Suprapubic skin (tissue), 4 donors: ENCODE data around the gene MYO6. TPM values are rescaled to one million over a fixed set of nuclear protein-coding genes. Genes with fewer than 3 reads are reported as not detected.

Source experiments
- DNase-seq, 2 donors: peaks; one replicate each; pipeline ENCODE4 v3.0.0-alpha.2; 2019; ENCODE audit warnings: low spot score in 2 of 2
- H3K27ac ChIP-seq: fragments of 200-600 bp; sonication (generic); one replicate; pipeline ENCODE4 v1.5.1; 2019
- H3K27me3 ChIP-seq: fragments of 200-600 bp; sonication (generic); one replicate; pipeline ENCODE4 v1.5.1; 2019
- H3K36me3 ChIP-seq: fragments of 200-600 bp; sonication (generic); one replicate; pipeline ENCODE4 v1.5.1; 2019
- H3K4me1 ChIP-seq: fragments of 200-600 bp; sonication (generic); one replicate; pipeline ENCODE4 v1.5.1; 2019
- H3K4me3 ChIP-seq: fragments of 200-600 bp; sonication (generic); one replicate; pipeline ENCODE4 v1.5.1; 2019; ENCODE audit warnings: mild to moderate bottlenecking
- H3K9me3 ChIP-seq: fragments of 200-600 bp; sonication (generic); one replicate; pipeline ENCODE4 v1.5.1; 2019
- EP300 ChIP-seq: sonication (generic); formaldehyde crosslinking; IDR thresholded peaks from one replicate; pipeline ENCODE4 v1.6.1; 2017; ENCODE audit warnings: antibody characterized with exemption
- POLR2A ChIP-seq, 2 donors: fragments of 450-650 bp; IDR thresholded peaks; one replicate each; pipeline ENCODE4 v1.6.1; 2017; ENCODE audit warnings: antibody characterized with exemption in 2 of 2, mild to moderate bottlenecking in 2 of 2, moderate library complexity in 2 of 2
- POLR2AphosphoS5 ChIP-seq, 3 donors: sonication (generic); formaldehyde crosslinking; IDR thresholded peaks; one replicate each; pipeline ENCODE4 v1.6.1; 2017; ENCODE audit warnings: antibody characterized with exemption in 3 of 3
- WGBS: methylation state at CpG from one replicate; pipeline ENCODE4 v1.1.5; 2018; 5-methylcytosine and 5-hydroxymethylcytosine counted together
- total RNA-seq, 4 donors: library from RNA; depleted of rRNA; stranded (reverse); fragments of >200 nt; gene quantifications; one replicate each; pipeline ENCODE4 v1.1.0, GENCODE V29; 2016
- TF ChIP-seq, protein P1 (sequence below), 2 donors: fragments of 200-600 bp in 1 of 2; fragments of 450-650 bp in 1 of 2; sonication (generic) in 1 of 2; IDR thresholded peaks; one replicate each; pipeline ENCODE4 v1.5.1; 2016 to 2019; ENCODE audit warnings: antibody characterized with exemption in 2 of 2, mild to moderate bottlenecking in 1 of 2, moderate library complexity in 1 of 2

The MYO6 gene
- total RNA-seq, 4 donors from 2014 or later: 27.8 to 42.6 (median 30.6) TPM

DNA sequence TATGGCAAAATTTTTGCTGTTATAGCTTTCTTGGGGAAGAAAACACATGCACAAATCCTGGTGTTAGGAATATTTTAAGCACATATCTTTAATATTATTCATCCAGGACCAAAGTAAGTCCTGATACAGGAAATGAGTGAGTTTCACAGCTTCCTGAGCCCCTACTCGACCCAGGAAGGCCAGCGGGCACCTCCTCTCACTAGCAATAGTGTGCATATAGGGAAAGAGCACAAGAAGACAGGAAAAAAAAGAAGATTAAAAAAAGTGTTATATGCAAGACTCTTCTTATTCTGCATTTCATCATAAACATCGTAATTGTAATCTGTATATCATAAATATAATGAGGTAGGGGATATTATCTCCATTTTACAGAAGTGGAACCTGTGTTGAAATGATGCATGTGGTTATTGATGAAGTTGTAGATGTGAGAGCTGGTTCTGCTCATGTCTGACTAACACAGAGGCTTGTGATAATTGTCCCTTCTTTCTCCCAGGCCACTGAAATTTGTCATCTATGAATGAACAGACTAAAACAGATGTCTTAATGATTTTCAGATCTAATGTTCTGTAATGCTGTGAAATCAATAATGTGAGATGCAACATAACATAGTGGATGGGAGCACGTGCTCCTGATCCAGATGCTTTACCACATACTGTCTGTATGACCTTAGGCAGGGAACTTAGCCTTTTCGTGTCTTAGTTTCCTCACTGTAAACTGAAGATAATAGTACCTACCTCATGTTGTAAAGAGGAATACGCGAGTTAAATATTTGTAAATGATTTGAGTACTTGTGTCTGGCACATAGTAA lies 101.2 kb downstream of the MYO6 start:
- no peak overlapping the region for H3K27ac ChIP-seq

DNA sequence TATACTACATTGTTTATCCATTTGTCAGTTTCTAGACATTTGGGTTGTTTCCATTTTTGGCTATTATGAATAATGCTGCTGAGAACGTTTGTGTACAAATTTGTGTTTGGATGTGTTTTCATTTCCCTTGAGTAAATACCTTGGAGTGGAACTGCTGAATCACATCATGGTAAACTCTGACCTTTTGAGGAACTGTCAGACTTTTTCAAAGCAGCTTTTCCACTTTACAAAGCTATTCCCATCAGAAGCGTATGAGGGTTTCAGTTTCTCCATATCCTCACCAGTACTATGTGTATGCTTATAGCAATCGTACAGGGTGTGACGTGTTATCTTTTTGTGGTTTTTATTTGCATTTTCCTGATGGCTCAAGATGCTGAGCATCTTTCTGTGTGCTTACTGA lies 103.7 kb downstream of the MYO6 start:
- no peak overlapping the region for H3K27ac ChIP-seq
- H3K27me3 ChIP-seq: no peaks in the 10 kb centered on the region
- no peaks in the 10 kb centered on the region for H3K9me3 ChIP-seq
- TF ChIP-seq, protein P1, sequence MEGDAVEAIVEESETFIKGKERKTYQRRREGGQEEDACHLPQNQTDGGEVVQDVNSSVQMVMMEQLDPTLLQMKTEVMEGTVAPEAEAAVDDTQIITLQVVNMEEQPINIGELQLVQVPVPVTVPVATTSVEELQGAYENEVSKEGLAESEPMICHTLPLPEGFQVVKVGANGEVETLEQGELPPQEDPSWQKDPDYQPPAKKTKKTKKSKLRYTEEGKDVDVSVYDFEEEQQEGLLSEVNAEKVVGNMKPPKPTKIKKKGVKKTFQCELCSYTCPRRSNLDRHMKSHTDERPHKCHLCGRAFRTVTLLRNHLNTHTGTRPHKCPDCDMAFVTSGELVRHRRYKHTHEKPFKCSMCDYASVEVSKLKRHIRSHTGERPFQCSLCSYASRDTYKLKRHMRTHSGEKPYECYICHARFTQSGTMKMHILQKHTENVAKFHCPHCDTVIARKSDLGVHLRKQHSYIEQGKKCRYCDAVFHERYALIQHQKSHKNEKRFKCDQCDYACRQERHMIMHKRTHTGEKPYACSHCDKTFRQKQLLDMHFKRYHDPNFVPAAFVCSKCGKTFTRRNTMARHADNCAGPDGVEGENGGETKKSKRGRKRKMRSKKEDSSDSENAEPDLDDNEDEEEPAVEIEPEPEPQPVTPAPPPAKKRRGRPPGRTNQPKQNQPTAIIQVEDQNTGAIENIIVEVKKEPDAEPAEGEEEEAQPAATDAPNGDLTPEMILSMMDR (IDR thresholded peaks at IDR 0.05): no peak
- TF ChIP-seq EP300 (no peak), POLR2A (IDR thresholded peaks at IDR 0.05) (no peak), POLR2AphosphoS5 (IDR thresholded peaks at IDR 0.05) (no peak)
- no peaks in the 10 kb centered on the region for H3K36me3 ChIP-seq
- no peak overlapping the region for H3K4me3 ChIP-seq
- DNase-seq: no peak
- peaks cover 6% of the 10 kb centered on the region for H3K4me1 ChIP-seq
- 69% methylated on average over 4 of the region's 4 CpGs for WGBS

More for the DNA sequence above, 101.2 kb downstream of the MYO6 start:
- TF ChIP-seq, protein P1 (IDR thresholded peaks at IDR 0.05): no peak
- no peak for TF ChIP-seq EP300
- no peak for TF ChIP-seq POLR2A (IDR thresholded peaks at IDR 0.05)
- TF ChIP-seq POLR2AphosphoS5 (IDR thresholded peaks at IDR 0.05): no peak
- Histone ChIP-seq H3K4me3 (no peak overlapping the region), H3K4me1 (peaks cover 6% of the 10 kb centered on the region), H3K27me3 (no peaks in the 10 kb centered on the region), H3K36me3 (no peaks in the 10 kb centered on the region), H3K9me3 (no peaks in the 10 kb centered on the region)
- 81% methylated on average over 7 of the region's 7 CpGs for WGBS
- no peak for DNase-seq

DNA sequence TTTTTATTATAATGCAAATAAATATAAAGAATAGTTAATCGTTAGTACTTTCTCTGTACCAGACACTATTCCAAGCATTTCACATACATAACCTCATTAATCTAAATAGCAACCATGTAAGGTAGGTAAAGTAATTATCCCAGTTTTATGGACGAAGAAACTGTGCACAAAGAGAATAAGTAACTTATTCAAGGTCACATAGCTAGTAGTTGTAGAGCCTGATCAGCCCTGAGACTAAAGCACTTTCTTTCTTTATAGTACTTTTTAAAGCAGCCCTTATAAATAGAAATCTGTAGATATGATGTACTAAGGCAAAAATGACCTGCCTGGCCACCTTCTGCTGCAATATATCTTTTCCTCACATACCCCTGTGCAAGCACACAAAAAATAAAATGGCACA lies 104.8 kb downstream of the MYO6 start:
- Histone ChIP-seq H3K36me3 (peaks cover 4% of the 10 kb centered on the region), H3K27ac (no peak overlapping the region), H3K4me3 (no peak overlapping the region), H3K27me3 (no peaks in the 10 kb centered on the region), H3K4me1 (peaks cover 6% of the 10 kb centered on the region), H3K9me3 (no peaks in the 10 kb centered on the region)
- TF ChIP-seq POLR2AphosphoS5 (IDR thresholded peaks at IDR 0.05) (no peak), POLR2A (IDR thresholded peaks at IDR 0.05) (no peak), EP300 (no peak)
- TF ChIP-seq, protein P1 (IDR thresholded peaks at IDR 0.05): no peak
- WGBS: 88% methylated on average over 2 of the region's 2 CpGs
- DNase-seq: no peak

DNA sequence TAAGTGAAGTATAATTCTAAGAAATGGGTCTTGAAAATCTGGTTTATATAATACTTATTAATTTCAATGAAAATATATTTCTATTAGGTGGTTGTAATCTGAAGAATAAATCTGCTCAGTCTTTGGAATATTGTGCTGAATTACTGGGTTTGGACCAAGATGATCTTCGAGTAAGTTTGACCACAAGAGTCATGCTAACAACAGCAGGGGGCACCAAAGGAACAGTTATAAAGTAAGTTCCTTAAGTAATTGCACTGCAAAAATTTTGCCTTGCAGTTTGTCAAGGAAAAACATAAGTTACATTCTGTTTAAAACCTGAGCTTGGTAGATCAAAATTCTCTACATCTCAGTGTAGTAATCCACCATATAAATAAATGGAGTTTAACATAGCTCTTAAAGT lies 106.0 kb downstream of the MYO6 start:
- Histone ChIP-seq H3K4me3 (no peak overlapping the region), H3K27ac (no peak overlapping the region), H3K9me3 (no peaks in the 10 kb centered on the region), H3K4me1 (peaks cover 2% of the 10 kb centered on the region), H3K36me3 (peaks cover 4% of the 10 kb centered on the region), H3K27me3 (no peaks in the 10 kb centered on the region)
- 19% methylated on average over 1 of the region's 1 CpG for WGBS
- TF ChIP-seq POLR2A (IDR thresholded peaks at IDR 0.05): no peak
- TF ChIP-seq POLR2AphosphoS5 (IDR thresholded peaks at IDR 0.05): no peak
- no peak for TF ChIP-seq EP300
- TF ChIP-seq, protein P1 (IDR thresholded peaks at IDR 0.05): no peak
- DNase-seq: no peak

DNA sequence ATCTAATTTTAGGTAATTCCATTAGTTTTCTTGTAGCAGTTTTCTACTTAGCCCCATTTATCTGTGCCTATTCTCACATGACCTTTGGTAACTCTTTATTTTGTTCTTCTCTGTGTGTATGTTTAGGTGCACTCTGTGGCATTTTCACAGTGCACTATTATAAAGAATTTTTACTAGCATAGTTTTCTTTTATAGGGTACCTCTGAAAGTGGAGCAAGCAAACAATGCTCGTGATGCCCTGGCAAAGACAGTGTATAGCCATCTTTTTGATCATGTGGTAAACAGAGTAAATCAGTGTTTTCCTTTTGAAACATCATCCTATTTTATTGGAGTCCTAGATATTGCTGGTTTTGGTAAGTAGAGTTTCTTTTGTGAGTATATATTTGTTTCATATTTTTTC lies 107.9 kb downstream of the MYO6 start:
- 79% methylated on average over 1 of the region's 1 CpG for WGBS
- no peak overlapping the region for H3K4me3 ChIP-seq
- DNase-seq: no peak
- no peak for TF ChIP-seq POLR2AphosphoS5 (IDR thresholded peaks at IDR 0.05)
- no peak for TF ChIP-seq EP300
- TF ChIP-seq, protein P1 (IDR thresholded peaks at IDR 0.05): no peak
- no peak for TF ChIP-seq POLR2A (IDR thresholded peaks at IDR 0.05)
- peaks cover 12% of the 10 kb centered on the region for H3K36me3 ChIP-seq
- no peaks in the 10 kb centered on the region for H3K4me1 ChIP-seq
- no peak overlapping the region for H3K27ac ChIP-seq
- H3K9me3 ChIP-seq: no peaks in the 10 kb centered on the region
- H3K27me3 ChIP-seq: no peaks in the 10 kb centered on the region
